Heart right ventricle (tissue), 16 donors: ENCODE measurements around the gene UBAP2L. TPM values are rescaled to one million over a fixed set of nuclear protein-coding genes. Genes with fewer than 3 reads are reported as not detected.

Experiments
- ATAC-seq, 8 donors: fragments of 200-7000 bp; cut with Tn5 transposase; one replicate each; pipeline ENCODE4 v1.9.1; 2020; ENCODE audit warnings: mild to moderate bottlenecking in 8 of 8, moderate library complexity in 8 of 8, moderate number of reproducible peaks in 1 of 8
- DNase-seq, 2 donors: peaks; one replicate each; pipeline ENCODE4 v3.0.0-alpha.2; 2020
- H3K27ac ChIP-seq, 10 donors: fragments of 200-600 bp; sonication (generic) in 2 of 10; one replicate each; pipeline versions ENCODE4 v1.5.0 to v1.8.0; 2020 to 2022; ENCODE audit warnings: mild to moderate bottlenecking in 3 of 10
- H3K27me3 ChIP-seq, 7 donors: fragments of 200-600 bp; one replicate each; pipeline ENCODE4 v1.8.0; 2021 to 2022; ENCODE audit warnings: mild to moderate bottlenecking in 2 of 7
- H3K36me3 ChIP-seq, 9 donors: fragments of 200-600 bp; sonication (generic) in 1 of 9; one replicate each; pipeline versions ENCODE4 v1.5.0 to v1.8.0; 2020 to 2022; ENCODE audit warnings: mild to moderate bottlenecking in 2 of 9
- H3K4me1 ChIP-seq, 9 donors: fragments of 200-600 bp; sonication (generic) in 1 of 9; one replicate each; pipeline versions ENCODE4 v1.5.0 to v1.8.0; 2020 to 2022; ENCODE audit warnings: mild to moderate bottlenecking in 4 of 9
- H3K4me3 ChIP-seq, 10 donors: fragments of 200-600 bp; sonication (generic) in 2 of 10; one replicate each; pipeline versions ENCODE4 v1.5.0 to v1.8.0; 2020 to 2022; ENCODE audit warnings: mild to moderate bottlenecking in 7 of 10, moderate library complexity in 2 of 10
- H3K9me3 ChIP-seq, 11 donors: fragments of 200-600 bp in 10 of 11; sonication (generic) in 2 of 11; one replicate each; pipeline versions ENCODE4 v1.5.0 to v1.8.0; 2013 to 2022; ENCODE audit warnings: mild to moderate bottlenecking in 2 of 11, control low read depth in 1 of 11, moderate library complexity in 1 of 11
- WGBS, 2 donors: extraction: QIAGEN DNeasy Blood & Tissue Kit; methylation state at CpG; one replicate each; pipeline ENCODE4 v1.1.7; 2013; ENCODE audit warnings: inconsistent platforms in 1 of 2; 5-methylcytosine and 5-hydroxymethylcytosine counted together
- intact Hi-C, 10 donors: fragments of 100-400 bp; cut with DNase I; formaldehyde crosslinking; loops; one replicate each; pipeline versions ENCODE4 v1.11.1 to v1.14.2; 2022
- polyA plus RNA-seq, 2 donors: library from polyadenylated mRNA; stranded (reverse); fragments of 200-250 nt; gene quantifications; one replicate each; pipeline ENCODE4 v1.2.3, GENCODE V29; 2013
- total RNA-seq, 10 donors: library from RNA; stranded (reverse); fragmentation: NEBNext Ultra II Directional in 3 of 10; extraction: Animal tissue kit (Norgen Biotek cat#: 25700) in 3 of 10; gene quantifications; one replicate each; pipeline versions ENCODE4 v1.2.1 to v1.2.4, GENCODE V29; 2021 to 2023
- TF ChIP-seq, protein P1 (sequence below), 9 donors: fragments of 200-600 bp; sonication (generic) in 2 of 9; IDR thresholded peaks; one replicate each; pipeline versions ENCODE4 v1.5.0 to v1.8.0; 2021 to 2022; ENCODE audit warnings: antibody characterized with exemption in 9 of 9, mild to moderate bottlenecking in 5 of 9, moderate library complexity in 1 of 9
- donor health status: Arrhythmogenic right ventricular cardiomyopathy.
- donor health status: ischemic (EF 13 %, LVEDD 7.1; RV severe dilation, severe dysfunction).
- donor health status: healthy with polysubstance abuse.
- donor health status: DM: no; HTN: yes; CAD: no.
- donor health status: DM: no; HTN: no; CAD: no.
- donor health status: ischemic (EF 25% LVEDD 6.9; RV normal size, moderate dysfunction).
- donor health status: ischemic (EF 25% LVEDD 5.7; RV mildly dilated, moderate dysfunction).
- donor health status: healthy.
- donor health status: DM: yes; HTN: yes; CAD: no.
- donor health status: Ischemic cardiomyopathy.
- donor health status: ischemic (EF 35%, LVEDD 5.7; RV mildly dilated, moderate dysfunction).
- donor health status: nonischemic (EF 11% LVEDD 7.7; RV severe dilation, severe dysfunction).
- donor health status: DM: yes; HTN: yes; CAD: no.
- donor health status: PGD.
- donor health status: ischemic (EF 29% LVEDD 5.4; RV normal size, mild dysfunction).
- donor health status: nonischemic (EF 23%, LVEDD 6.1; RV moderate dilation, normal function).

Gene UBAP2L
- total and polyA plus RNA-seq, 12 donors: 55.2 to 135 (median 107) TPM

DNA sequence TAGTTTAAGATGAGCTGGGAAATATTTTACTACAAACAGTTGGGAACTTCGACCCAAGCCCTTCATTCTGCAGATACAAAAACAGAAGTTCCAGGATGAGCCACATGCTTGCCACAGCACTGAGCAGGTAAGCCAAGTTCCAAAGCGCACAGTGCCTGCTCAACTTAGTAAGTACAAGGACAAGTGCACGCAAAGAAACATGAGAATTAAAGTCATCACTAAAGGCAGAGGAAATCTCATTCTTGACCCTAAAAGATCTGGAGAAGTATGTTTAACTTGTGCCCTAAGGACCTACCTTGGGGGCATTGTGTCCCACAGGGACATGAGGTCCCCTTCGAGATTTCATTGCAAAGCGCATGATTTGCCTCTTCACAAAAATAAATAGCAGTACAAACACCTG lies 1.2 kb upstream of the UBAP2L start:
- TF ChIP-seq, protein P1, sequence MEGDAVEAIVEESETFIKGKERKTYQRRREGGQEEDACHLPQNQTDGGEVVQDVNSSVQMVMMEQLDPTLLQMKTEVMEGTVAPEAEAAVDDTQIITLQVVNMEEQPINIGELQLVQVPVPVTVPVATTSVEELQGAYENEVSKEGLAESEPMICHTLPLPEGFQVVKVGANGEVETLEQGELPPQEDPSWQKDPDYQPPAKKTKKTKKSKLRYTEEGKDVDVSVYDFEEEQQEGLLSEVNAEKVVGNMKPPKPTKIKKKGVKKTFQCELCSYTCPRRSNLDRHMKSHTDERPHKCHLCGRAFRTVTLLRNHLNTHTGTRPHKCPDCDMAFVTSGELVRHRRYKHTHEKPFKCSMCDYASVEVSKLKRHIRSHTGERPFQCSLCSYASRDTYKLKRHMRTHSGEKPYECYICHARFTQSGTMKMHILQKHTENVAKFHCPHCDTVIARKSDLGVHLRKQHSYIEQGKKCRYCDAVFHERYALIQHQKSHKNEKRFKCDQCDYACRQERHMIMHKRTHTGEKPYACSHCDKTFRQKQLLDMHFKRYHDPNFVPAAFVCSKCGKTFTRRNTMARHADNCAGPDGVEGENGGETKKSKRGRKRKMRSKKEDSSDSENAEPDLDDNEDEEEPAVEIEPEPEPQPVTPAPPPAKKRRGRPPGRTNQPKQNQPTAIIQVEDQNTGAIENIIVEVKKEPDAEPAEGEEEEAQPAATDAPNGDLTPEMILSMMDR (IDR thresholded peaks at IDR 0.05): no peak
- 15 to 17% methylated on average over 5 of the region's 5 CpGs for WGBS, 2 donors
- Histone ChIP-seq H3K36me3 (peaks cover 0 to 49% (median 8%) of the 10 kb centered on the region in 9 donors), H3K27me3 (no peaks in the 10 kb centered on the region), H3K4me3 (peak overlapping the region; percentile 69 to 93 (median 88)), H3K27ac (peak overlapping the region in 9 of 10 donors; percentile 95 to 100 (median 99)), H3K9me3 (no peaks in the 10 kb centered on the region), H3K4me1 (peaks cover 14 to 60% (median 55%) of the 10 kb centered on the region in 9 donors)
- DNase-seq: no peak
- intact Hi-C loops: loop anchor here in 2 of 10 donors (2.0 to 10.0 kb wide), 2 partner anchors 37 to 115 kb away; no protein-coding TSS in a partner anchor
- ATAC-seq: no peak

DNA sequence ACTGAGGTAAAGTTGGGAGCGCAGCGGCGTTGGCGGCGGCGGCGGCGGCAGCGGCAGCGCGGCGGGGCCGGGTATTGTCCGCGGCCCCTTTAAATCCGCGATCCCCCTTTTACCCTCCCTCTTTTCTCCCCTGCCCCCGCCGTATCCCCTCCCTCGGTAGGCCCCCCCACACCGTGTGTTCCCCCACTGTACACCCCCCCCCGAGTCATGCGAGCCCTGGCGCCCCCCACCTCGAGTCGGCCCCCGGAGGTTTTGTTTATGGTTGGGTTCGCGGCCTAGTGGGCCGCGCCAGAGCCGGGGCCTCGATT lies 169 bp downstream of the UBAP2L start:
- ATAC-seq (peak in 3 of 8 donors; percentile 2 to 57 (median 4)), DNase-seq (peak in 1 of 2 donors; percentile 47)
- H3K36me3 ChIP-seq: peaks cover 0 to 49% (median 8%) of the 10 kb centered on the region in 9 donors
- H3K27me3 ChIP-seq: no peaks in the 10 kb centered on the region
- intact Hi-C loops: loop anchor here in 4 of 10 donors (2.0 to 5.0 kb wide), 6 partner anchors 36 to 52 kb away; partner anchors contain the start of gene HAX1 (in 3 of the 4)
- WGBS, 2 donors: 0 to 1% methylated on average over 27 to 33 of the region's 33 CpGs
- TF ChIP-seq, protein P1 (IDR thresholded peaks at IDR 0.05): no peak
- H3K9me3 ChIP-seq: no peaks in the 10 kb centered on the region
- peaks cover 14 to 68% (median 62%) of the 10 kb centered on the region in 9 donors for H3K4me1 ChIP-seq
- H3K4me3 ChIP-seq: peak overlapping the region; percentile 69 to 93 (median 88)
- peak overlapping the region; percentile 86 to 100 (median 99) for H3K27ac ChIP-seq

DNA sequence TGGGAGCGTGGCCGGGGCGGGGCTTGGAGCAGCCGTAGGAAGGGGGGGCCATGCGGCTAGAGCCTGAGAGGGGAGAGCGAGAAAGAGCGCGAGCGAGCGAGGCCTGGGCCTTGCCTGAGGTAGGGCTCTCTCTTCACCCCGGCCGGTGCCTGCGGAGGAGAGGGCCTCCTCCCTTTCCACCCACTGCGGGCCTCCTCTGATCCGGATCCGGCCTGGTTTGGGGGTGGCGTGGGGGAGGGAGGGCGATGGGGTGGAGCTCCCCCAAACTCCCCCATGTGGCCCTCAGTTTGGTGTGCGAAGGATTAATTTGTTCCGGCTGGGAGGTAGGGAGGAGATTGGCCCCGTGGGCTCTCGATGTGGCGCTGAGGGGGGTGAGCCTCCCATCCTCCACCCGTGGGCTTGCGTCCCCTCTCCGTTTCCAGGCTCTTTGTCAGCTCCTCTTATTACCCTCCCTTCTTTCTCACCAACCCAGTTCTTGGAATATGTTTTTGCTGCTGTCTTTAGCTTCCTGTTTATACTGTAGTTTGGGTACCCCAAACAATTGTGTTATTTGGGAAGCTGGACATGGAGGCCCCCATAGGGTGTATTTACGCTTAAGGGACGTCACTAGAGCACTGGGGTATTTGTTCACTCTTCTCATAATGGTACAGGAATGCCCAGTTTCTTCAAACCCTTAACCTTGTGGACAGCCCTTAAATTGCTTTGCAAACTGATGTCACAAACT lies 685 bp downstream of the UBAP2L start:
- Histone ChIP-seq H3K36me3 (peaks cover 0 to 50% (median 8%) of the 10 kb centered on the region in 9 donors), H3K27ac (peak overlapping the region; percentile 86 to 100 (median 99)), H3K9me3 (no peaks in the 10 kb centered on the region), H3K4me3 (peak overlapping the region; percentile 69 to 93 (median 88)), H3K27me3 (no peaks in the 10 kb centered on the region), H3K4me1 (peaks cover 14 to 68% (median 62%) of the 10 kb centered on the region in 9 donors)
- TF ChIP-seq, protein P1 (IDR thresholded peaks at IDR 0.05): no peak
- WGBS, 2 donors: 0 to 1% methylated on average over 25 to 28 of the region's 28 CpGs
- intact Hi-C loops: loop anchor here in 4 of 10 donors (2.0 to 5.0 kb wide), 6 partner anchors 36 to 51 kb away; partner anchors contain the start of gene HAX1 (in 3 of the 4)
- peak in 1 of 2 donors; percentile 70 for DNase-seq
- ATAC-seq: peak; percentile 25 to 73 (median 28)

DNA sequence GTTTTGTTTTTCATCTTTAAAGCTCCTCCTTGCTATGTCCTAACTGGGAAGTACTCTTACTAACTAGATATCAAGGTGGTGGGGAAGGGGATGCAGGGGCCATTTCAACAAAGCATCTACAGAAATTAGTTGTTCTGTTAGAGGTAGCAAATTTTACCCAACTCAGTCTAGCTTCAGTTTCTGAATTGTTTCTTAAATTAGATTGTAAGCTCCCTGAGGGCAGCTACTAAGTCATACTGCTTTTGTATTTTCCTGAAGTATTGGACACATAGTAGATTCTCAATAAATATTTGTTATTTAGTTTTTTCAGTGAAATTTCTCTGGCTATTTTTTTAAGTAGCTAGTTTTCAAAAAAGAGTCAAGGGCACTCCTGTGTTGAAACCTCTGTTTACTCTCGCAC lies 1.8 kb downstream of the UBAP2L start:
- 95 to 100% methylated on average over 1 of the region's 1 CpG for WGBS, 2 donors
- intact Hi-C loops: loop anchor here in 3 of 10 donors (5.0 kb wide), 4 partner anchors 35 to 50 kb away; partner anchors contain the start of gene HAX1 (in 2 of the 3)
- TF ChIP-seq, protein P1 (IDR thresholded peaks at IDR 0.05): no peak
- no peaks in the 10 kb centered on the region for H3K9me3 ChIP-seq
- no peak for DNase-seq
- peak overlapping the region in 5 of 10 donors; percentile 99 to 100 (median 99) for H3K27ac ChIP-seq
- no peaks in the 10 kb centered on the region for H3K27me3 ChIP-seq
- H3K36me3 ChIP-seq: peaks cover 0 to 50% (median 15%) of the 10 kb centered on the region in 9 donors
- peaks cover 14 to 63% (median 57%) of the 10 kb centered on the region in 9 donors for H3K4me1 ChIP-seq
- ATAC-seq: no peak
- peak overlapping the region in 6 of 10 donors; percentile 83 to 92 (median 90) for H3K4me3 ChIP-seq
